ENCODE data around the gene CCR5AS.

The CCR5AS gene

GRCh38 chr3:46454209-46454595, 47.3 kb upstream of the CCR5AS start:
- Histone ChIP-seq H3K4me3 (no peak overlapping the region), H3K4me1 (no peaks in the 10 kb centered on the region), H3K9me3 (no peaks in the 10 kb centered on the region), H3K27ac (no peak overlapping the region), H3K36me3 (no peaks in the 10 kb centered on the region), H3K27me3 (no peaks in the 10 kb centered on the region)
- DNase-seq (ENCODE audit: extremely low spot score in 2 of 2), result no peak
- intact Hi-C loops (cut with DNase I), result no loop called here
- no peak for TF ChIP-seq CTCF (IDR thresholded peaks at IDR 0.05)
- TF ChIP-seq POLR2AphosphoS5 (IDR thresholded peaks at IDR 0.05; ENCODE audit: insufficient read depth in 1 of 2, low read depth in 1 of 2), result no peak
- TF ChIP-seq POLR2A (IDR thresholded peaks at IDR 0.05), result no peak

- DNase-seq (ENCODE audit: extremely low spot score in 2 of 2), result peak in 1 of 2 donors; percentile 37
Observed at GRCh38 chr3:46453526-46454208, 46.8 kb upstream of the CCR5AS start.

GRCh38 chr3:46449755-46450552, 43.1 kb upstream of the CCR5AS start:
- intact Hi-C loops (cut with DNase I), result no loop called here
- Histone ChIP-seq H3K4me3 (no peak overlapping the region), H3K27ac (no peak overlapping the region), H3K9me3 (no peaks in the 10 kb centered on the region), H3K36me3 (no peaks in the 10 kb centered on the region), H3K27me3 (no peaks in the 10 kb centered on the region), H3K4me1 (no peaks in the 10 kb centered on the region)
- DNase-seq (ENCODE audit: extremely low spot score in 2 of 2), result no peak
- no peak for TF ChIP-seq POLR2A (IDR thresholded peaks at IDR 0.05)
- no peak for TF ChIP-seq CTCF (IDR thresholded peaks at IDR 0.05)
- no peak for TF ChIP-seq POLR2AphosphoS5 (IDR thresholded peaks at IDR 0.05; ENCODE audit: insufficient read depth in 1 of 2, low read depth in 1 of 2)

More at GRCh38 chr3:46453526-46454208, 46.8 kb upstream of the CCR5AS start:
- no peaks in the 10 kb centered on the region for H3K27me3 ChIP-seq
- H3K4me3 ChIP-seq, result no peak overlapping the region
- intact Hi-C loops (cut with DNase I), result no loop called here
- H3K9me3 ChIP-seq, result no peaks in the 10 kb centered on the region
- no peak overlapping the region for H3K27ac ChIP-seq
- no peaks in the 10 kb centered on the region for H3K4me1 ChIP-seq
- no peaks in the 10 kb centered on the region for H3K36me3 ChIP-seq
- no peak for TF ChIP-seq POLR2AphosphoS5 (IDR thresholded peaks at IDR 0.05; ENCODE audit: insufficient read depth in 1 of 2, low read depth in 1 of 2)
- TF ChIP-seq CTCF (IDR thresholded peaks at IDR 0.05), result no peak

GRCh38 chr3:46448721-46449120, 41.9 kb upstream of the CCR5AS start:
- TF ChIP-seq CTCF (IDR thresholded peaks at IDR 0.05), result no peak
- TF ChIP-seq POLR2AphosphoS5 (IDR thresholded peaks at IDR 0.05; ENCODE audit: insufficient read depth in 1 of 2, low read depth in 1 of 2), result no peak
- no peak for TF ChIP-seq POLR2A (IDR thresholded peaks at IDR 0.05)
- no peak for DNase-seq (ENCODE audit: extremely low spot score in 2 of 2)
- intact Hi-C loops (cut with DNase I), result no loop called here

More at GRCh38 chr3:46448721-46449120, 41.9 kb upstream of the CCR5AS start:
- no peaks in the 10 kb centered on the region for H3K4me1 ChIP-seq
- H3K27me3 ChIP-seq, result no peaks in the 10 kb centered on the region
- H3K9me3 ChIP-seq, result no peaks in the 10 kb centered on the region
- H3K4me3 ChIP-seq, result no peak overlapping the region
- no peak overlapping the region for H3K27ac ChIP-seq
- H3K36me3 ChIP-seq, result no peaks in the 10 kb centered on the region

Measured in vagina (tissue), 2 donors.